ENCODE results near the gene RPS2.
A peak's percentile ranks its signal among the peaks of the same experiment; 100 is the strongest.

RPS2 gene

DNA sequence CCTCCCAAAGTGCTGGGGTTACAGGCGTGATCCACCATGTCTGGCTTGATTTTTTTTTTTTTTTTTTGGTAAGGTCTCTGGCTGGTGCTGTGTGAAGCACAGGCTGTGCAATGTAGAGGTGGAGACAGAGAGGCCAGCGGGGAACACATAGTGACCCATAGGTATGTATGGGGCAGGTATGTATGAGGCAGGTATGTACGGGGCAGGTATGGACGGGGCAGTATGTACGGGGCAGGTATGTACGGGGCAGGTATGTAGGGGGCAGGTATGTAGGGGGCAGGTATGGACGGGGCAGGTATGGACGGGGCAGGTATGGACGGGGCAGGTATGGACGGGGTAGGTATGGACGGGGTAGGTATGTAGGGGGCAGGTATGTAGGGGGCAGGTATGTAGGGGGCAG is 15.1 kb downstream of the RPS2 start:
- Histone ChIP-seq H3K27me3 (ENCODE audit: insufficient read depth, insufficient read length) (no peaks in the 10 kb centered on the region), H3K9ac (ENCODE audit: insufficient read length, low read depth) (no peak overlapping the region), H3K4me3 (ENCODE audit: insufficient read length, low read depth) (no peak overlapping the region), H3K9me3 (ENCODE audit: insufficient read depth, low read length) (no peaks in the 10 kb centered on the region), H3K4me1 (ENCODE audit: insufficient read depth, insufficient read length) (peaks cover 15% of the 10 kb centered on the region), H3K36me3 (ENCODE audit: insufficient read depth, insufficient read length, low read length) (no peaks in the 10 kb centered on the region)
- no peak for DNase-seq (ENCODE audit: low read depth, low spot score)
- TF ChIP-seq YY1 (IDR thresholded peaks at IDR 0.05; ENCODE audit: insufficient read depth, insufficient read length) = no peak
- TF ChIP-seq SUZ12 (IDR thresholded peaks at IDR 0.05; ENCODE audit: extremely low read depth, insufficient read depth, insufficient read length) = no peak
- no peak for TF ChIP-seq ZNF274 (IDR thresholded peaks at IDR 0.05; ENCODE audit: low read depth, low read length)

DNA sequence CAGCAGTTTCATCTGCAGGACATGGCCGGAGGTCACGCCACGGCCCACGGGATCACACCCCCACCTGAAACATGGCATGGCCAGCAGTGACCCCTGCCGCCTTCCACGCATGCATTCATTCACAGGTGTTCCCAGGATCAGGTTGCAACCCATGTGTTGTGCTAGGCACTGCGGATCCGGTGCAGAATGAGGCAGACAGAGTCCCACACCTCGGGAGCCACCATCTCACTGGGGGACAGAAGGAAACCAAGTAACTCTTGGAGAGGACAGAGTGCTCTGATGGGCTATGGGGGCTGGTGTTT is 17.3 kb downstream of the RPS2 start:
- no peak for DNase-seq (ENCODE audit: low read depth, low spot score)
- H3K27me3 ChIP-seq (ENCODE audit: insufficient read depth, insufficient read length) = no peaks in the 10 kb centered on the region
- H3K4me1 ChIP-seq (ENCODE audit: insufficient read depth, insufficient read length) = peaks cover 13% of the 10 kb centered on the region
- H3K9ac ChIP-seq (ENCODE audit: insufficient read length, low read depth) = no peak overlapping the region
- H3K4me3 ChIP-seq (ENCODE audit: insufficient read length, low read depth) = no peak overlapping the region
- H3K36me3 ChIP-seq (ENCODE audit: insufficient read depth, insufficient read length, low read length) = no peaks in the 10 kb centered on the region
- H3K9me3 ChIP-seq (ENCODE audit: insufficient read depth, low read length) = no peaks in the 10 kb centered on the region
- TF ChIP-seq YY1 (IDR thresholded peaks at IDR 0.05; ENCODE audit: insufficient read depth, insufficient read length) = no peak
- no peak for TF ChIP-seq SUZ12 (IDR thresholded peaks at IDR 0.05; ENCODE audit: extremely low read depth, insufficient read depth, insufficient read length)
- no peak for TF ChIP-seq ZNF274 (IDR thresholded peaks at IDR 0.05; ENCODE audit: low read depth, low read length)

DNA sequence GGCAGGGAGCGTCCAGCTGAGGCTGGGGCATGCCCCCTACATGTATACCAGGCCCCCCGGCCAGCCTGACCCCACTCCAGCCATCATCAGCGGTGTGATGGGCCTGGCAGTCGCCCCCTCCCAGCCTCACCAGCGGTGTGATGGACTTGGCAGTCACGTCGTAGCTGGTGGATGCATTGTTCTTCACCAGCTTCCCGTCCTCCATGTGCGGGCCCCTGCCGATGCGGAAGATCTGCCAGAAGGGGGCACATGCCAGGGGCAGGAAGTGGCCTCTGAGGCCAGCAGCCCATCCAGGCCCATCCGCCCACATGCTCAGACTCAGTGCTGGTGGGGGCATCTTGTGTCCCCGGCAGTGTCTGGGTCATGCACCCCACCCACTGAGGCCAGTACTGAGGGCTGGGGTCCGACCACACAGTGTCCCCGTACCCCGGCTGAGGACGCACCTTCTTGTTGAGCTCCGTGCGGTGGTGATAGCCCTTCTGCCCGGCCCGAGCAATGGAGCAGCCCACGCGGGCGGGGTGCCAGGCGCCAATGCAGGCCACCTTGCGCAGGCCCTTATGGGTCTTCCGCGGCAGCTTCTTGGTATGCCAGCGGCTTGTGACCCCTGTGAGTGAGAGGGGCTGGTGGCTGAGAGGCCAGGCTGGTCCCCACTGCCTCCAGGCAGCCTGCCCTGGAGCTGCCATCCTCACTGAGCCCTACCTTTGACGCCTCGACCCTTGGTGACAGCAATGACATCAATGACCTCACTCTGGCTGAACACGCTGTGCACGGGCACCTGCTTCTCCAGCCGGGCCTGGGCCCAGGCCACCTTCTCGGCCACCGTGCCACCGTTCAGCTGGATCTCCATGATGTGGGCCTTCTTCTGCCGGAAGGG is 17.9 kb downstream of the RPS2 start:
- Histone ChIP-seq H3K36me3 (ENCODE audit: insufficient read depth, insufficient read length, low read length) (no peaks in the 10 kb centered on the region), H3K27me3 (ENCODE audit: insufficient read depth, insufficient read length) (no peaks in the 10 kb centered on the region), H3K4me1 (ENCODE audit: insufficient read depth, insufficient read length) (peaks cover 19% of the 10 kb centered on the region), H3K4me3 (ENCODE audit: insufficient read length, low read depth) (no peak overlapping the region), H3K9me3 (ENCODE audit: insufficient read depth, low read length) (no peaks in the 10 kb centered on the region), H3K9ac (ENCODE audit: insufficient read length, low read depth) (no peak overlapping the region)
- no peak for TF ChIP-seq YY1 (IDR thresholded peaks at IDR 0.05; ENCODE audit: insufficient read depth, insufficient read length)
- no peak for TF ChIP-seq SUZ12 (IDR thresholded peaks at IDR 0.05; ENCODE audit: extremely low read depth, insufficient read depth, insufficient read length)
- TF ChIP-seq ZNF274 (IDR thresholded peaks at IDR 0.05; ENCODE audit: low read depth, low read length) = no peak
- DNase-seq (ENCODE audit: low read depth, low spot score) = no peak

DNA sequence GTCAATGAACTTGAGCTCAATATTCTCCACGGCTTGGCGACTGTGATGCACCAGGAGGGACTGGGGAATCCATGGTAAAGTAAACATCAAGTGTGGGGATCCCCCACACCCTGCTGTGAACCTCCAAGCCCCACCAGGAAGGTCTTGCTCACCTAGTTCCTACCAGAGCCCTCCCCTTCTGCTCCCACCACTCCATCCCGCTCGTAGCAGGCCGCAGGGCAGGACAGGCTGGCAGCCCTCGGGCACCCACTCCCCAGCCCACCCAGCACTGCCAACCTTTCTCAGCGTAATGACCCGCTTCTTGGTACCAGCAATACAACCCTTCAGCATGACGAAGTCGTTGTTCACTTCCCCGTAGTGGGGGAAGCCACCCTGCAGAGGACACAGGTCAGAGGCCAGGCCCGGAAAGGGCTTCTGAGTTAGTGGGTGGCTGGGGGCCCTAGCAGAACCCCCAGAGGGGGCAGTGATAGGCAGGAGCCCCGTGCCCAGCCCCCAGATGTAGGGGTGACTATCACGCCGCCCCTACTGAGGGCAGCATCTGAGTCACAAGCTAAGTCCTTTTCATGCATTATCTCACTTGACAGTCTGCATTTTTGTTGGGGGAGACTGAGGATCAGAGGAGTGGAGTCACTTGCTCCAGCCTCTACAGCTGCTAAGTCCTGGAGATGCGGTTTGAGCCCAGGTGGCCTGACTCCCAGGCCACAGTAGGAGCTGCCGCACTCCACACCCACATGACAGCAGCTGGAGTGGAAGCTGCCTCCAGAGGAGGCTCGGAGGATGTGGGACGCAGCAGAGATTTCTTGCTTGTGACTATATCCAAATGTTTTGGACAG is 18.9 kb downstream of the RPS2 start:
- H3K4me3 ChIP-seq (ENCODE audit: insufficient read length, low read depth) = no peak overlapping the region
- H3K4me1 ChIP-seq (ENCODE audit: insufficient read depth, insufficient read length) = peaks cover 26% of the 10 kb centered on the region
- DNase-seq (ENCODE audit: low read depth, low spot score) = no peak
- H3K9ac ChIP-seq (ENCODE audit: insufficient read length, low read depth) = no peak overlapping the region
- TF ChIP-seq YY1 (IDR thresholded peaks at IDR 0.05; ENCODE audit: insufficient read depth, insufficient read length) = no peak
- TF ChIP-seq ZNF274 (IDR thresholded peaks at IDR 0.05; ENCODE audit: low read depth, low read length) = no peak
- no peak for TF ChIP-seq SUZ12 (IDR thresholded peaks at IDR 0.05; ENCODE audit: extremely low read depth, insufficient read depth, insufficient read length)
- H3K9me3 ChIP-seq (ENCODE audit: insufficient read depth, low read length) = no peaks in the 10 kb centered on the region
- H3K36me3 ChIP-seq (ENCODE audit: insufficient read depth, insufficient read length, low read length) = peaks cover 3% of the 10 kb centered on the region
- no peaks in the 10 kb centered on the region for H3K27me3 ChIP-seq (ENCODE audit: insufficient read depth, insufficient read length)

DNA sequence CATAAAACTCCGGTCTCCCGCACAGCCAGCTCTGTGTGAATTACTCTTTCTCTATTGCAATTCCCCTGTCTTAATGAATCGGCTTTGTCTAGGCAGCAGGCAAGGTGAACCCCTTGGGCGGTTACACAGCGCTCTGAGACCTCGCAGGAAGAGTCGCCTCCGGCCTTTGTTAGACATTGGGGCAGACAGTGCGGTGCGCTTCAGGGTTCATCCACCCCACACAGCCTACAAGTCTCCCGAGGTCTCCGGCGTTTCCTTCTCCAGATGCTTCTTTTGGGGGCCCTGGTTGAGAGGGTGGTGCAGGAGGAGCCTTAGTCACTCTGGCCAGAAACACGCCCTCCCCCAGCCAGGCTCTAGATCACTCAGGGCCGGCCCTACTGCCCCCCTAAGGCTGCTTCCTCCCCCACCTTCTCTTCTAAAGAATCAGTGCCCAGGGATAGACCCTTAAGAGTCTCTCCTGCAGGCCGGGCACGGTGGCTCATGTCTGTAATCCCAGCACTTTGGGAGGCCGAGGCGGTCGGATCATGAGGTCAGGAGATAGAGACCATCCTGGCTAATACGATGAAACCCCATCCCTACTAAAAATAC is 19.9 kb downstream of the RPS2 start:
- H3K9ac ChIP-seq (ENCODE audit: insufficient read length, low read depth) = no peak overlapping the region
- peaks cover 13% of the 10 kb centered on the region for H3K36me3 ChIP-seq (ENCODE audit: insufficient read depth, insufficient read length, low read length)
- no peak for TF ChIP-seq SUZ12 (IDR thresholded peaks at IDR 0.05; ENCODE audit: extremely low read depth, insufficient read depth, insufficient read length)
- TF ChIP-seq ZNF274 (IDR thresholded peaks at IDR 0.05; ENCODE audit: low read depth, low read length) = no peak
- no peak for TF ChIP-seq YY1 (IDR thresholded peaks at IDR 0.05; ENCODE audit: insufficient read depth, insufficient read length)
- no peaks in the 10 kb centered on the region for H3K9me3 ChIP-seq (ENCODE audit: insufficient read depth, low read length)
- H3K4me3 ChIP-seq (ENCODE audit: insufficient read length, low read depth) = no peak overlapping the region
- DNase-seq (ENCODE audit: low read depth, low spot score) = no peak
- peaks cover 28% of the 10 kb centered on the region for H3K4me1 ChIP-seq (ENCODE audit: insufficient read depth, insufficient read length)
- no peaks in the 10 kb centered on the region for H3K27me3 ChIP-seq (ENCODE audit: insufficient read depth, insufficient read length)

DNA sequence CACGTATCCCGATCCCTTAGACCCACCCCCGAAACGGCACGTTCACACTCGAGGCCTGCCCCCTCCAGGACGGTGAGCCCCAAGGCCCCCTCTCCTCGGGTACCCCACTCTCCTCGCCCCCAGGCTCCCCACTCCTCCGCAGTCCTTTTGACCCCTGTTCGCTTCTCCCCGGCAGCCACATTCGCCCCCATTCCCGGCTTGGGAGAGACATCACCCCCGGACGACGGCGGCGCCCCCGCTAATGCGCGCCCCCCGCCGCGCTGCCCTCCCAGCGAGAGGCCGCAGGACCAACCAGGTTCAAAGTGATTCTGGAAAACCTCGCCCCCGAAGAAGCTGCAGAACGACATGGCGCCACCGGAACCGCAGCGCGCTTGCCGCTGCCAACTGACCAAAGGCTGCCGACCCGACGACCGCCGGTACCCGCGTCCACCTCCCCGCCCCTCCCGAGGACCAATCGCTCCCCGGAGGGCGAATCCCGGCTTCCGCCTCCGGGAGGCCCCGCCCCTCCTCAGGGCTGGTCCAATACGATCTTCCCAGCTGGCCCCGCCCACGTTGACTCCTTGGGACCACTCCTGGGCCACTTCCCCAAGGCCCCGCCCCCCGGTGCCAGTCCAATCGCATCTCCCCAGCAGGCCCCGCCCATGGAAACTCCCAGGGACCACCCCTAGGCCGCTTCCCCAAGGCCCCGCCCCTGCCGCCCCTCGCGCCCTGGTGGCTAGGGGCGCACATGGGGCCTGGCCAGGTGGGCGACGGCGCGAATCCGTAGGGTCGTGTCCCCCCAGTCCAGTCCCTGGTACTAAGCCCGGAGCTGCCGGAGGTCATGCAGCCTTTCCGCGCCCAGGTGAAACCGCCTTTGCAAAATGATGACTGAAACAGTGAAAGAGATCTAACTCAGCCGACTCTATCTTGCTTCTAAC is 21.6 kb downstream of the RPS2 start, which contains the start of gene MSRB1:
TSS of gene MSRB1 (minus strand) at position 390 of the 917 bp plus-strand sequence. CDS start at position 347, 43 bp downstream.
- DNase-seq (ENCODE audit: low read depth, low spot score) = peak; percentile 99
- peak within 1 kb of the TSS; percentile 93 for H3K9ac ChIP-seq (ENCODE audit: insufficient read length, low read depth)
- TF ChIP-seq YY1 (IDR thresholded peaks at IDR 0.05; ENCODE audit: insufficient read depth, insufficient read length) = no peak
- no peak for TF ChIP-seq SUZ12 (IDR thresholded peaks at IDR 0.05; ENCODE audit: extremely low read depth, insufficient read depth, insufficient read length)
- TF ChIP-seq ZNF274 (IDR thresholded peaks at IDR 0.05; ENCODE audit: low read depth, low read length) = no peak

More for the DNA sequence above, 21.6 kb downstream of the RPS2 start, which contains the start of gene MSRB1:
- H3K27me3 ChIP-seq (ENCODE audit: insufficient read depth, insufficient read length) = no peaks in the 10 kb centered on the region
- H3K9me3 ChIP-seq (ENCODE audit: insufficient read depth, low read length) = no peaks in the 10 kb centered on the region
- peak within 1 kb of the TSS; percentile 85 for H3K4me3 ChIP-seq (ENCODE audit: insufficient read length, low read depth)
- H3K36me3 ChIP-seq (ENCODE audit: insufficient read depth, insufficient read length, low read length) = peaks cover 30% of the 10 kb centered on the region
- peaks cover 28% of the 10 kb centered on the region for H3K4me1 ChIP-seq (ENCODE audit: insufficient read depth, insufficient read length)
